ENCODE data around the gene SCAMP1. TPM values are rescaled to one million over a fixed set of nuclear protein-coding genes. Genes with fewer than 3 reads are reported as not detected.

SCAMP1 gene
- total and polyA plus RNA-seq, 5 donors = 14.6 to 44.1 (median 40.1) TPM

- intact Hi-C loops (cut with DNase I) = no loop called here
- Histone ChIP-seq H3K9me3 (ENCODE audit: control insufficient read depth, low read length) (no peaks in the 10 kb centered on the region), H3K27ac (ENCODE audit: low read length) (no peak overlapping the region), H3K4me1 (ENCODE audit: control insufficient read depth, insufficient read depth, low read length) (peaks cover 9% of the 10 kb centered on the region), H3K4me3 (ENCODE audit: low read length) (no peak overlapping the region), H3K27me3 (ENCODE audit: control insufficient read depth, insufficient read depth) (no peaks in the 10 kb centered on the region)
- WGBS = 51% methylated on average over 13 of the region's 13 CpGs
- DNase-seq (peak in 2 of 3 donors; percentile 61 to 67), ATAC-seq (peak; percentile 37 to 42)
These were observed 137.4 kb downstream of the SCAMP1 start for GRCh38 chr5:78497573-78498533.

- Histone ChIP-seq H3K27ac (ENCODE audit: low read length) (no peak overlapping the region), H3K27me3 (ENCODE audit: control insufficient read depth, insufficient read depth) (no peaks in the 10 kb centered on the region), H3K4me3 (ENCODE audit: low read length) (no peak overlapping the region), H3K4me1 (ENCODE audit: control insufficient read depth, insufficient read depth, low read length) (peaks cover 12% of the 10 kb centered on the region), H3K9me3 (ENCODE audit: control insufficient read depth, low read length) (no peaks in the 10 kb centered on the region)
- intact Hi-C loops (cut with DNase I) = no loop called here
- DNase-seq = no peak
- 69% methylated on average over 1 of the region's 1 CpG for WGBS
- ATAC-seq = no peak
These were observed 139.1 kb downstream of the SCAMP1 start for GRCh38 chr5:78499485-78499884.

- Histone ChIP-seq H3K4me1 (ENCODE audit: control insufficient read depth, insufficient read depth, low read length) (peaks cover 15% of the 10 kb centered on the region), H3K27me3 (ENCODE audit: control insufficient read depth, insufficient read depth) (no peaks in the 10 kb centered on the region), H3K27ac (ENCODE audit: low read length) (no peak overlapping the region), H3K4me3 (ENCODE audit: low read length) (no peak overlapping the region), H3K9me3 (ENCODE audit: control insufficient read depth, low read length) (no peaks in the 10 kb centered on the region)
- intact Hi-C loops (cut with DNase I) = no loop called here
- ATAC-seq (no peak), DNase-seq (no peak)
- WGBS = 92% methylated on average over 2 of the region's 2 CpGs
These were observed 139.6 kb downstream of the SCAMP1 start for GRCh38 chr5:78500028-78500427.

GRCh38 chr5:78500871-78501270 is 140.5 kb downstream of the SCAMP1 start:
- WGBS = 89% methylated on average over 5 of the region's 5 CpGs
- DNase-seq = no peak
- no peak overlapping the region for H3K4me3 ChIP-seq (ENCODE audit: low read length)
- H3K27me3 ChIP-seq (ENCODE audit: control insufficient read depth, insufficient read depth) = no peaks in the 10 kb centered on the region
- no peak for ATAC-seq
- H3K4me1 ChIP-seq (ENCODE audit: control insufficient read depth, insufficient read depth, low read length) = peaks cover 19% of the 10 kb centered on the region
- no peak overlapping the region for H3K27ac ChIP-seq (ENCODE audit: low read length)
- no peaks in the 10 kb centered on the region for H3K9me3 ChIP-seq (ENCODE audit: control insufficient read depth, low read length)
- intact Hi-C loops (cut with DNase I) = no loop called here

GRCh38 chr5:78501411-78502352 is 141.3 kb downstream of the SCAMP1 start:
- 51% methylated on average over 9 of the region's 9 CpGs for WGBS
- no peak for DNase-seq
- intact Hi-C loops (cut with DNase I) = no loop called here
- no peak overlapping the region for H3K27ac ChIP-seq (ENCODE audit: low read length)
- H3K27me3 ChIP-seq (ENCODE audit: control insufficient read depth, insufficient read depth) = no peaks in the 10 kb centered on the region
- peaks cover 16% of the 10 kb centered on the region for H3K4me1 ChIP-seq (ENCODE audit: control insufficient read depth, insufficient read depth, low read length)
- no peak for ATAC-seq
- H3K9me3 ChIP-seq (ENCODE audit: control insufficient read depth, low read length) = no peaks in the 10 kb centered on the region
- no peak overlapping the region for H3K4me3 ChIP-seq (ENCODE audit: low read length)

GRCh38 chr5:78503958-78504653 is 143.7 kb downstream of the SCAMP1 start:
- no peak overlapping the region for H3K4me3 ChIP-seq (ENCODE audit: low read length)
- H3K27me3 ChIP-seq (ENCODE audit: control insufficient read depth, insufficient read depth) = no peaks in the 10 kb centered on the region
- H3K27ac ChIP-seq (ENCODE audit: low read length) = no peak overlapping the region
- 63% methylated on average over 4 of the region's 4 CpGs for WGBS
- intact Hi-C loops (cut with DNase I) = no loop called here
- H3K4me1 ChIP-seq (ENCODE audit: control insufficient read depth, insufficient read depth, low read length) = peaks cover 13% of the 10 kb centered on the region
- ATAC-seq (peak in 1 of 2 donors; percentile 10), DNase-seq (no peak)
- no peaks in the 10 kb centered on the region for H3K9me3 ChIP-seq (ENCODE audit: control insufficient read depth, low read length)

- Histone ChIP-seq H3K4me1 (ENCODE audit: control insufficient read depth, insufficient read depth, low read length) (peaks cover 13% of the 10 kb centered on the region), H3K27ac (ENCODE audit: low read length) (peak overlapping the region; percentile 65), H3K4me3 (ENCODE audit: low read length) (no peak overlapping the region), H3K9me3 (ENCODE audit: control insufficient read depth, low read length) (no peaks in the 10 kb centered on the region), H3K27me3 (ENCODE audit: control insufficient read depth, insufficient read depth) (no peaks in the 10 kb centered on the region)
- intact Hi-C loops (cut with DNase I) = no loop called here
- DNase-seq = peak; percentile 92 to 95 (median 92)
- ATAC-seq = peak; percentile 98
- WGBS = 21% methylated on average over 10 of the region's 10 CpGs
These were observed 144.6 kb downstream of the SCAMP1 start for GRCh38 chr5:78504704-78505677.

- Histone ChIP-seq H3K27me3 (ENCODE audit: control insufficient read depth, insufficient read depth) (no peaks in the 10 kb centered on the region), H3K9me3 (ENCODE audit: control insufficient read depth, low read length) (no peaks in the 10 kb centered on the region), H3K4me1 (ENCODE audit: control insufficient read depth, insufficient read depth, low read length) (peaks cover 13% of the 10 kb centered on the region), H3K27ac (ENCODE audit: low read length) (no peak overlapping the region), H3K4me3 (ENCODE audit: low read length) (no peak overlapping the region)
- intact Hi-C loops (cut with DNase I) = no loop called here
- DNase-seq = no peak
- no peak for ATAC-seq
- WGBS = 91% methylated on average over 2 of the region's 2 CpGs
These were observed 145.4 kb downstream of the SCAMP1 start for GRCh38 chr5:78505860-78506259.

- Histone ChIP-seq H3K4me1 (ENCODE audit: control insufficient read depth, insufficient read depth, low read length) (peaks cover 13% of the 10 kb centered on the region), H3K9me3 (ENCODE audit: control insufficient read depth, low read length) (no peaks in the 10 kb centered on the region), H3K27me3 (ENCODE audit: control insufficient read depth, insufficient read depth) (no peaks in the 10 kb centered on the region), H3K27ac (ENCODE audit: low read length) (no peak overlapping the region), H3K4me3 (ENCODE audit: low read length) (no peak overlapping the region)
- 67% methylated on average over 2 of the region's 2 CpGs for WGBS
- ATAC-seq = no peak
- DNase-seq = no peak
- intact Hi-C loops (cut with DNase I) = no loop called here
These were observed 146.0 kb downstream of the SCAMP1 start for GRCh38 chr5:78506261-78507024.

Measured in right cardiac atrium (tissue), 5 donors.